RWPE1 (cell line): Measurements from ENCODE around the gene KIF16B.

Experiments used
- CTCF ChIA-PET: fragments of 350-600 bp; sonication (Branson Sonifier 250); formaldehyde crosslinking; extraction: SDS; loops from one replicate; lab custom pipeline; 2021; lab: Yijun Ruan, JAX
- POLR2A ChIA-PET: fragments of 400-600 bp; formaldehyde crosslinking; extraction: SDS; loops from one replicate; lab custom pipeline; 2020; ENCODE audit warnings: antibody characterized with exemption; ENCODE audit not compliant: low non-redundant PET; lab: Yijun Ruan, JAX
- DNase-seq: peaks from one replicate; pipeline ENCODE4 v3.0.0; 2012; ENCODE audit warnings: low spot score
- H3K27ac ChIP-seq: fragments of 450-650 bp; 2 replicates; pipeline ENCODE4 v1.5.1; 2017
- CTCF ChIP-seq: fragments of 450-650 bp; conservative IDR thresholded peaks from 2 replicates; pipeline ENCODE4 v1.5.1; 2017; ENCODE audit warnings: low read depth, mild to moderate bottlenecking

Gene KIF16B

GRCh38 chr20:16299897-16300296 is 273.4 kb downstream of the KIF16B start:
- TF ChIP-seq CTCF, result no peak
- POLR2A ChIA-PET, result no interaction called here
- DNase-seq, result no peak
- CTCF ChIA-PET, result no interaction called here
- no peak overlapping the region for H3K27ac ChIP-seq

GRCh38 chr20:16296931-16297330 is 276.3 kb downstream of the KIF16B start:
- H3K27ac ChIP-seq, result no peak overlapping the region
- POLR2A ChIA-PET, result no interaction called here
- TF ChIP-seq CTCF, result no peak
- no peak for DNase-seq
- CTCF ChIA-PET, result no interaction called here

- ChIA-PET POLR2A (no interaction called here), CTCF (no interaction called here)
These were observed 277.7 kb downstream of the KIF16B start for GRCh38 chr20:16295534-16295933.

GRCh38 chr20:16293590-16293989 is 279.7 kb downstream of the KIF16B start:
- TF ChIP-seq CTCF, result no peak
- DNase-seq, result peak; percentile 54
- ChIA-PET CTCF (no interaction called here), POLR2A (no interaction called here)
- H3K27ac ChIP-seq, result no peak overlapping the region

More at GRCh38 chr20:16295534-16295933, 277.7 kb downstream of the KIF16B start:
- no peak for TF ChIP-seq CTCF
- DNase-seq, result no peak
- H3K27ac ChIP-seq, result no peak overlapping the region

- no peak overlapping the region for H3K27ac ChIP-seq
- POLR2A ChIA-PET, result no interaction called here
- DNase-seq, result peak; percentile 33
- CTCF ChIA-PET, result no interaction called here
- no peak for TF ChIP-seq CTCF
These were observed 280.9 kb downstream of the KIF16B start for GRCh38 chr20:16292226-16292880.

GRCh38 chr20:16290358-16290757 is 282.9 kb downstream of the KIF16B start:
- ChIA-PET POLR2A (no interaction called here), CTCF (no interaction called here)
- DNase-seq, result no peak
- H3K27ac ChIP-seq, result no peak overlapping the region
- no peak for TF ChIP-seq CTCF
